ENCODE results near the gene ARPP21.

The ARPP21 gene

GRCh38 chr3:35722902-35723301 lies 83.6 kb downstream of the ARPP21 start:
- Mint-ChIP-seq H3K4me1 (ENCODE audit: low read depth) (no peaks in the 10 kb centered on the region), H3K27me3 (ENCODE audit: low read depth) (no peaks in the 10 kb centered on the region), H3K4me3 (no peak overlapping the region), H3K27ac (no peak overlapping the region), H3K36me3 (ENCODE audit: low read depth) (no peaks in the 10 kb centered on the region), H3K9me3 (no peaks in the 10 kb centered on the region)

GRCh38 chr3:35723480-35724097 lies 84.3 kb downstream of the ARPP21 start:
- H3K4me3 Mint-ChIP-seq: no peak overlapping the region
- H3K27ac Mint-ChIP-seq: no peak overlapping the region
- H3K36me3 Mint-ChIP-seq (ENCODE audit: low read depth): no peaks in the 10 kb centered on the region

GRCh38 chr3:35724106-35724505 lies 84.8 kb downstream of the ARPP21 start:
- H3K27me3 Mint-ChIP-seq (ENCODE audit: low read depth): no peaks in the 10 kb centered on the region
- no peak overlapping the region for H3K4me3 Mint-ChIP-seq

More at GRCh38 chr3:35723480-35724097, 84.3 kb downstream of the ARPP21 start:
- Mint-ChIP-seq H3K9me3 (no peaks in the 10 kb centered on the region), H3K4me1 (ENCODE audit: low read depth) (no peaks in the 10 kb centered on the region), H3K27me3 (ENCODE audit: low read depth) (no peaks in the 10 kb centered on the region)

GRCh38 chr3:35727179-35727578 lies 87.9 kb downstream of the ARPP21 start:
- Mint-ChIP-seq H3K27ac (no peak overlapping the region), H3K36me3 (ENCODE audit: low read depth) (no peaks in the 10 kb centered on the region), H3K4me3 (no peak overlapping the region), H3K27me3 (ENCODE audit: low read depth) (no peaks in the 10 kb centered on the region), H3K9me3 (no peaks in the 10 kb centered on the region), H3K4me1 (ENCODE audit: low read depth) (no peaks in the 10 kb centered on the region)

More at GRCh38 chr3:35724106-35724505, 84.8 kb downstream of the ARPP21 start:
- no peaks in the 10 kb centered on the region for H3K4me1 Mint-ChIP-seq (ENCODE audit: low read depth)
- no peak overlapping the region for H3K27ac Mint-ChIP-seq
- no peaks in the 10 kb centered on the region for H3K36me3 Mint-ChIP-seq (ENCODE audit: low read depth)
- no peaks in the 10 kb centered on the region for H3K9me3 Mint-ChIP-seq

- no peak overlapping the region for H3K4me3 Mint-ChIP-seq
- H3K27me3 Mint-ChIP-seq (ENCODE audit: low read depth): no peaks in the 10 kb centered on the region
- no peak overlapping the region for H3K27ac Mint-ChIP-seq
- H3K9me3 Mint-ChIP-seq: no peaks in the 10 kb centered on the region
- no peaks in the 10 kb centered on the region for H3K4me1 Mint-ChIP-seq (ENCODE audit: low read depth)
- no peaks in the 10 kb centered on the region for H3K36me3 Mint-ChIP-seq (ENCODE audit: low read depth)
These were observed 94.0 kb downstream of the ARPP21 start for GRCh38 chr3:35733341-35733740.

- Mint-ChIP-seq H3K27me3 (ENCODE audit: low read depth) (no peaks in the 10 kb centered on the region), H3K36me3 (ENCODE audit: low read depth) (no peaks in the 10 kb centered on the region), H3K4me1 (ENCODE audit: low read depth) (no peaks in the 10 kb centered on the region), H3K4me3 (no peak overlapping the region), H3K9me3 (no peaks in the 10 kb centered on the region), H3K27ac (no peak overlapping the region)
These were observed 94.5 kb downstream of the ARPP21 start for GRCh38 chr3:35733864-35734263.

- Mint-ChIP-seq H3K9me3 (no peaks in the 10 kb centered on the region), H3K36me3 (ENCODE audit: low read depth) (no peaks in the 10 kb centered on the region), H3K27me3 (ENCODE audit: low read depth) (no peaks in the 10 kb centered on the region), H3K27ac (no peak overlapping the region), H3K4me3 (no peak overlapping the region), H3K4me1 (ENCODE audit: low read depth) (no peaks in the 10 kb centered on the region)
These were observed 97.8 kb downstream of the ARPP21 start for GRCh38 chr3:35737080-35737479.

GRCh38 chr3:35737527-35737926 lies 98.2 kb downstream of the ARPP21 start:
- H3K9me3 Mint-ChIP-seq: no peaks in the 10 kb centered on the region
- H3K27ac Mint-ChIP-seq: no peak overlapping the region
- H3K36me3 Mint-ChIP-seq (ENCODE audit: low read depth): no peaks in the 10 kb centered on the region
- H3K4me1 Mint-ChIP-seq (ENCODE audit: low read depth): no peaks in the 10 kb centered on the region
- no peak overlapping the region for H3K4me3 Mint-ChIP-seq
- H3K27me3 Mint-ChIP-seq (ENCODE audit: low read depth): no peaks in the 10 kb centered on the region

GRCh38 chr3:35737934-35738706 lies 98.8 kb downstream of the ARPP21 start:
- H3K27ac Mint-ChIP-seq: no peak overlapping the region
- no peaks in the 10 kb centered on the region for H3K27me3 Mint-ChIP-seq (ENCODE audit: low read depth)
- no peaks in the 10 kb centered on the region for H3K36me3 Mint-ChIP-seq (ENCODE audit: low read depth)
- no peak overlapping the region for H3K4me3 Mint-ChIP-seq
- no peaks in the 10 kb centered on the region for H3K4me1 Mint-ChIP-seq (ENCODE audit: low read depth)
- H3K9me3 Mint-ChIP-seq: no peaks in the 10 kb centered on the region

- no peaks in the 10 kb centered on the region for H3K27me3 Mint-ChIP-seq (ENCODE audit: low read depth)
- H3K9me3 Mint-ChIP-seq: no peaks in the 10 kb centered on the region
- H3K4me3 Mint-ChIP-seq: no peak overlapping the region
- H3K4me1 Mint-ChIP-seq (ENCODE audit: low read depth): no peaks in the 10 kb centered on the region
- H3K36me3 Mint-ChIP-seq (ENCODE audit: low read depth): no peaks in the 10 kb centered on the region
- H3K27ac Mint-ChIP-seq: no peak overlapping the region
These were observed 100.0 kb downstream of the ARPP21 start for GRCh38 chr3:35739181-35739809.

- no peak overlapping the region for H3K4me3 Mint-ChIP-seq
These were observed 100.7 kb downstream of the ARPP21 start for GRCh38 chr3:35739964-35740527.

GRCh38 chr3:35743218-35743617 lies 103.9 kb downstream of the ARPP21 start:
- no peaks in the 10 kb centered on the region for H3K4me1 Mint-ChIP-seq (ENCODE audit: low read depth)
- H3K27me3 Mint-ChIP-seq (ENCODE audit: low read depth): no peaks in the 10 kb centered on the region
- H3K27ac Mint-ChIP-seq: no peak overlapping the region
- H3K36me3 Mint-ChIP-seq (ENCODE audit: low read depth): no peaks in the 10 kb centered on the region
- no peaks in the 10 kb centered on the region for H3K9me3 Mint-ChIP-seq
- H3K4me3 Mint-ChIP-seq: no peak overlapping the region

More at GRCh38 chr3:35739964-35740527, 100.7 kb downstream of the ARPP21 start:
- Mint-ChIP-seq H3K9me3 (no peaks in the 10 kb centered on the region), H3K27me3 (ENCODE audit: low read depth) (no peaks in the 10 kb centered on the region), H3K27ac (no peak overlapping the region), H3K36me3 (ENCODE audit: low read depth) (no peaks in the 10 kb centered on the region), H3K4me1 (ENCODE audit: low read depth) (no peaks in the 10 kb centered on the region)

- Mint-ChIP-seq H3K4me1 (ENCODE audit: low read depth) (no peaks in the 10 kb centered on the region), H3K4me3 (no peak overlapping the region), H3K36me3 (ENCODE audit: low read depth) (no peaks in the 10 kb centered on the region), H3K27ac (no peak overlapping the region), H3K27me3 (ENCODE audit: low read depth) (no peaks in the 10 kb centered on the region), H3K9me3 (no peaks in the 10 kb centered on the region)
These were observed 105.1 kb downstream of the ARPP21 start for GRCh38 chr3:35744419-35744818.

GRCh38 chr3:35745351-35745750 lies 106.0 kb downstream of the ARPP21 start:
- H3K9me3 Mint-ChIP-seq: no peaks in the 10 kb centered on the region
- no peaks in the 10 kb centered on the region for H3K27me3 Mint-ChIP-seq (ENCODE audit: low read depth)
- no peaks in the 10 kb centered on the region for H3K36me3 Mint-ChIP-seq (ENCODE audit: low read depth)
- no peak overlapping the region for H3K4me3 Mint-ChIP-seq
- no peaks in the 10 kb centered on the region for H3K4me1 Mint-ChIP-seq (ENCODE audit: low read depth)
- H3K27ac Mint-ChIP-seq: no peak overlapping the region

Data from T-helper 1 cell treated with Interleukin-12 subunit alpha and Interleukin-12 subunit beta and Interleukin-4 antibody, amounts not matched to agents 30 μg/mL and 1 μg/mL, for 36 hours (primary cell).